Esophagus mucosa (tissue), 1 donor: ENCODE results near the gene PRKCE. TPM values are rescaled to one million over a fixed set of nuclear protein-coding genes. Genes with fewer than 3 reads are reported as not detected.
"Not testable (repeated sequence)": the region's sequence is repeated elsewhere in the genome, so short reads cannot be mapped to it uniquely, and the experiment has no call there.

Experiments
- ATAC-seq: fragments of 200-7000 bp; cut with Tn5 transposase; one replicate; pipeline ENCODE4 v1.9.1; 2020
- total RNA-seq: library from RNA; stranded (reverse); gene quantifications from one replicate; pipeline ENCODE4 v1.2.4, GENCODE V29; 2023
- donor health status: DM: yes; HTN: yes; CAD: no.

Gene PRKCE
- total RNA-seq, 1 donor from 2014 or later: 13.1 TPM

DNA sequence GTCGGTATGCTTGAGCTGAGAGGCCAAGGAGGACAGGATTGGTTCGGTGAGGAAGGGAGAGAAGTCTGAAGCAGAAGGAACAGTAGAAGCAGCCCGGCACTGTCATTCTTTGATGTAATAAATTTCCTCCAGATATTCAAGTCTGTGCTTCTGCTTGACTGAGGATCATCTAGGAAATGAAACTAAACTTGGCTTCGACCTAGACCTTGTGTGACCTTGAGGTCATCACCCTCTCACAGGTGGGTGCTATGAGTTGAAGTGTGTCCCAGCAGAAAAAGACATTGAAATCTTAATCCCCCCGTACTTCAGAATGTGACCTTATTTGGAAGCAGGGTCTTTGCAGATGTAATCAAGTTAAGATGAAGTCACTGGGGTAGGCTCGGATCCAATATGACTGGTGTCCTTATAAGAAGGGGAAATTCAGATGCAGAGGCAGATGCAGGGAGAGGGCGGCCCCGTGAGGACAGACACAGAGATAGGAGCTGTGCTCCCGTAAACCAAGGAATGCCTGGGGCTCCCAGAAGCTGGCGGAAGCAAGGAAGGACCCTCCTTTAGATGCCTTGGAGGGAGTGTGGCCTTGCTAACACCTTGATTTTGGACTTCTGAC, 49.0 kb downstream of the PRKCE start:
- ATAC-seq: no peak

DNA sequence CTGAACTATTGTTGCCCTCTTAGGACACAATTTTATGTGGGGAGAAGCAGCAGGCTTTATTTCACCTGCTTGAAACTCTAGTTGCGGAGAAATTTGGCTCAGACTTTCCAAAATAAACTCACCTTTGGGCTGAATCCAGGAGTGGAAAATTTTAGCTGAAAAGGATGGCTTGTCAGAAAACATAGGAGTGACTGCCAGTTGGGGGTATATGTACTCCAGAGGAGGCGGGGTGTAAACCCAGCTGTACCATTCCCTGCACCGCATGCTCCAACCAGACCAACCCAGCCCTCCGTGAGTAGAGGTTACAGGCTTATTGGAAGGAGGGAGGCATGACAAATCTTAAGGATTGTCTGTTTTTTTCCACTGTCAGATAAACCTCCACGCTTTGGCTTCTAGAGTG, 53.8 kb downstream of the PRKCE start:
- no peak for ATAC-seq

DNA sequence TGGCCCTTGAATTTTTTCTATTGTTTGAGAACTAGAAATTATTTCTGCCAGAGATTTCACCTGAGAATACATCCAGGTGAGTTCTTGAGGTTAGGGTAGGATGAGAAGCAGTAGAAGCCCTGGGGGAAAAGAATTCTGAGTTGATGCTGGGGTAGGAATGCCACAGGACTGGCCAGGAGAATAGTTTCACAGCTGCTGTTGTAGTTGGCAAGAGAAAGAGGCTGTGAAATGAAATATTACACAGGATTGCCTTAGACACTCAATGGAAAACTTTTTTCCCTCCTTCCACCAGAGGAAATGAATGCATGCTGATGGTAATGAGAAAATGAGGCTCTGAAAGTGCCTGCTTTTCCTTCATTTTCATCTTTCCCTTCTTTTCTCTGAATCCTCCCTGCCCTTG, 54.6 kb downstream of the PRKCE start:
- ATAC-seq: no peak

DNA sequence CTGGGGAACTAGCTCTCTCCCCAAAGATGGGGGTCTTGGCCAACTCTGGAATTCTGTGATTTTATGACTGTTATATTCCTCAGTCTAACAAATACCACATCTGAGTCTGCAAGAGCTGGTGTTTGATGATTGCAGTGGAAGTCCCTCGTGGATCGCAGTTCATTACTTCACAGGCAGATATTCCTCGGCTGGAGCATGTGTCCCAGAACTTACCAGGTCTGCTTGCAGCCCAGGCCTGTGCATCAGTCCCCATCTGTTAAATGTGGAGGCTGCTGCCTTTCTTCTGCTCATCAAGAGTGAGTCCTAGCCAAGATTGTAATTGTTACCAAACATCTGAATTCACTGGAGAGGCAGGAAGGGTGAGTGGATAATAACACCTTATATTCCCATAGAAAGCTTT, 55.5 kb downstream of the PRKCE start:
- no peak for ATAC-seq

DNA sequence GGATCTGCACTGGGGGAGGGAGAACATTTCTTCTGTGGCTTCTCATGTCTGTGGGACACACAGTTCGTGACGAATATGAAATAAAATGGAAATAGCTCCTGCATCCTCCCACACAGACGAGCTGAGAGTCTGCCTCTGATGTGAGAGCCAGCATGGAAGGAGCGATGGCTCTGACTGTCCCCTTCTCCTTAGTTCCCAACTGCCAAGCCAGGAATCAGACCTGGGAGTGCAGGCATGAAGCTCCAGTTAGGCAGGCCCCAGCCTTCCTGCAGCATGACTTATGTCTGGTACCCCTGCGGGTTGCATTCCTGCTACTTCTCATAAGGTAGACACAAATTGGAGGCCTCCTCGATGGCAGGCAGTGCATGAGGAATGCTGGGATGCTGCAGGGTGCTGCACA, 56.2 kb downstream of the PRKCE start:
- ATAC-seq: no peak

DNA sequence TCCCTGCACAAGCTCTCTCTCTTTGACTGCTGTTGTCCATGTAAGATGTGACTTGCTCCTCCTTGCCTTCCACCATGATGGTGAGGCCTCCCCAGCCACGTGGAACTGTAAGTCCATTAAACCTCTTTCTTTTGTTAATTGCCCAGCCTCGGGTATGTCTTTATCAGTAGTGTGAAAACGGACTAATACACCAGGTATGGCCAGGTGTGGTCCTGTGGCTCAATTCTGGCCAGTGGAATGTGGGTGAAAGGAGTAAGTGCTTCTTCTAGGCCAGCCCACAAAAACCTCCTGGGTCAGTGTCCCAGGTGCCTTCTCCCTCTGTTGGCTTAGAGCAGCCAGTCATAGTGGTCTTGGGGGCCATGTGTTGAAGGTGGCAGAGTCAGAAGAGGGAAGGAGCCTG, 57.0 kb downstream of the PRKCE start:
- ATAC-seq: no peak

DNA sequence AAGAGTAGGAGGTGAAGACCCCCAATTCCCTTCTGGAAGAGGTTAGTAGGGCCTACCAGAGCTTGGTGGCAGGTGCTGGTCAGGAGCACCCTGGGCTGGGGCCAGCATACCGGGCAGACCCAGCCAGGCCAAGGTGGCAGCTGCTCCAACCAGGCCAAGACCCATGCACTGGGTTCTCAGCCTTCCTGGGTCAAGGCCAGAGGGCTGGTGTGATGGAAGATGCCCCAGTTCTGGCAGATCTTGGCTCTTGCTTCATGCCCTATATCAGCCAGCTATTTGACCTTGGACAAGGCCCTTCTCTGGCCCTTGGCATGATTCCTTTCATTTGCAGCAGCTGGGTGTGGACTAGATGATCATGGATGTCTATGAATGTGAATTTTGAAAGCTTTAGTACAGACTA, 57.7 kb downstream of the PRKCE start:
- peak; percentile 9 for ATAC-seq

DNA sequence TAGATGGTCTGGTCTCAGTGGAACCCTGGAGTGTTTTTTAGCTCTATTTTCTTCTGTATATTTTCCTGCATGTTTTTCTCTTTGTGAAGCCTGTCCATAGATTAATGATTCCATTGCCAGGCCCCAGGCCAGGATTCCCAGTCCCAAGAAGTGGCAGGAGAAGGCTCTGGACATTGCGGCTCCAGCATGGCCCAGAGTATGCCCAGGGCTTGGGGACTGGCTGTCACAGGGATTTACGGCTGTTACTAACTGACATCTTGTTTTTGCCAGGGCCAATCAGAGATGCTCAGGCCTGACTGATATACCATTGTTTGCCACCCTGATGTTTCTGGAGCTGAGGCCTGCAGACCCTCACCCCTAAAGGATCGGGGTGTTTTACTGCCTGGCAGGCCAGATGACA, 59.0 kb downstream of the PRKCE start:
- no peak for ATAC-seq

DNA sequence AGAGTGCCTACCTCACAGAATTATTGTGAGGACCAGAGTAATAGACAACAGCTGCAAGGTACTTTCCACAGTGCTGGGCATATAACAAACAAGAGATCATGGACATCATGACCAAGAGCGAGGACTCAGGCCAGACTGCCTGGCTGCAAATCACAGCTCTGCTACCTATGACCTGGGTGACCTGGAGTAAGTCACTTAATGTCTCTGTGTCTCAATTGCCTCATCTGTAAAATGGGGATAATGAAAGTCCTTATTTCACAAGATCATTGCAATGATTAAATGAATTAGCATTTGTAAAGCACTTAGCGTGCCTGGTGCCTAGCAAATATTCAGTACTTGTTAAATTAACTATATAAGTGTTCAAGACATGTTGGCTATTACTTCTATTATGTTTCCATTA, 59.7 kb downstream of the PRKCE start:
- ATAC-seq: no peak

DNA sequence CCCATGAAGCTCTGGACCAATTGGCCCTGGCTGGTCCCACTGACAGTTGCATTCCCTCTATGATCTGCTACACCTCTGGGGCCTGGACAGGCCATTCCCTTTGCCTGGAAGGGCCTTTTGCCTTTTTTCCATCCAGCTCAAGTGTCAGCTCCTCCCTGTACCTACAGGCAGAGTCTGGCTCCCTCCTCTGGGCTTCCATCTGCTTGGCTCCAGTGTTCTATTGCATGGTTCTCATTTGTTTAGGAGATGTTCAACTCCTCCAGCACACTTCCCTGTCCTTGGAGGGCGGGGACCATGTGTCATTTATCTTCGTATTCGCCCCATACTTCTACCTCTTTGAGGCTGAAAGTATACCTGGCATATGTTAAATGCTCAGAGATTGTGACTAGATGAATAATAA, 61.1 kb downstream of the PRKCE start:
- peak; percentile 46 for ATAC-seq

DNA sequence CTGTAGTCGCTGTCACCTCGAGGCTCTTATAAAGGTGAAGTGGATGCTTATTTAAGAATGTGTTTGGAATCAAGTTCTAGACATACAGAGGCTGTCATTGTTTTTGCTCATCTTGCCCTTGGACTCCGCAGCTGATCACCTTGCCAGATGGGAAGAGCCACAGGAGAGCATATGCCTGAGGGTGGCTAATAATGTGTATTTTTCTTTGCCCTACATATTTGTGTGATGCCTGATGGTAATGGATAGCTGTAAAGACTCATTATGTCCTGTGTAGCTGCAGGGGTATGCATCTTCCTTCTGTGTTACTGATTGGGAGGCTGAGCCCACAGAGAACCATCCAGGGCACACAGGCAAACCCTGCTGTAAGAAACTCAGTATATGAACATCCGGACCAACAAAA, 61.7 kb downstream of the PRKCE start:
- no peak for ATAC-seq

DNA sequence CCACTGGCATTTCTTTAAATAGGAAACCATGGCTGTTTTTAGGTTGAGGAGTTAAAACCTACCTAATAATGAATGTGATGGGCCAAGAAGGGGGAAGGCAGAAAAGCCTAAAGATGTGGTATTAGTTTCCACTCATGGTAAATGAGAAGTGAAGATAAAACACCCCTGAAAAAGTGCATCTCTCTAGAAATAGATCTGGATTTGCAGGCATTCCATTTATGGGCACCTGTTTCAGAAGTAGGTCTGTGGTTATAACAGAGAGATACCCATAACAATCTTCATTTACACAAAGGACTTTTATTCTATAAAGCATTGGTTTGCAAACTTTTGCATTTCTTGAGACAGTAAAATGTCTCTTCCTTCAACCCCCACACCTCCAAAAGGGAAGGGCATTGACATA, 62.1 kb downstream of the PRKCE start:
- ATAC-seq: no peak

DNA sequence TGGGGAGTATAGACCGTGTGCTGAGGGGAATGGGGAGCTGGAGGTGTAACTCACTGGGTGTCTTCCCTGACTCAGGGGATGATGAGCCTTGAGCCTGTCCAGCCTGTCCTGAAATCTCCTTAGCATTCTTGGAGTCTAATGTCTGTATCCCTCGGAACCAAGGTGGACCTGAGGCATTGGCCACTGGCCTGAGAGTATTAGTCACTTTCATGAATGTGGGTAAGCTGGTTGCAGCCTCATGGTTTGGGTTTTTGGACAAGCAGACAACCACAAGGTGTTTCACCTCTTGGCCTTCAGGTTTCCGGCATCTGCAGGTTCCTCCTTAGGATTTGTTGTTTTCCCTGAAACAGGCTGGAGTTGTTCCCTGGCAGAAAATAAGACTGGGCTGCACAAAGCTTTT, 63.2 kb downstream of the PRKCE start:
- ATAC-seq: peak; percentile 64

DNA sequence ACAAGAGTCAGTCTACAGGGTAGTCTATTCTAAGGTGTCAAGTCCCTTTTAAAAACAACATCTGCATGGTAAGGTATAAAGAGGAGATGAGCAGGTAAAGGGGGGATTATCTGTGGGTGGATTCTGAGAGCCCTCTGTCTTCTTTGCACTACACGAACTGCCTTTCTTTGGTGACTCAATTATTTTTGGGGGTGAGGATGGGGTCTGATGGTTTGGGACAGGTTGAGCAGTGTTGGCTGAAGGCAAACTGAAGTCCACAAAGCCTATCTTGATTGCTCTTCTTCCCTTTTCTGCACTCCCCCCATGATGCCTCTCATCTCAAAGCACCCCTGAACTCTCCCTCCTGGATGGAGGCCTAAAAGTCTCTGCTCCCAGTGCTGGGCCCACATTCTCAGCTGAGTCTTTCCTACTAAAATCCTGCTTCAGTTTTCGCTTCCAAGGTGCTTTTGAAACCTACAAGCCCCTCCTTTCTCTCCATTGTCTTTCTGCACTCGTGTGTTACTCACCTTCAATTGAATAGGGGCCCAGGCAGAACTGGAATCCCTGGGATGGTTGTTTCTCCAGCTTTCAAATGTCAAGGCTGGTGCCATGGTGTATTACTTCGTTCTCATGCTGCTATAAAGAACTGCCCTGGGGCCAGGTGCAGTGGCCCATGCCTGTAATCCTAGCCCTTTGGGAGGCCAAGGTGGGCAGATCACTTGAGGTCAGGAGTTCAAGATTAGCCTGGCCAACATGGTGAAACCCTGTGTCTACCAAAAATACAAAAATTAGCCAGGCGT, 64.3 kb downstream of the PRKCE start:
- peak; percentile 36 for ATAC-seq

DNA sequence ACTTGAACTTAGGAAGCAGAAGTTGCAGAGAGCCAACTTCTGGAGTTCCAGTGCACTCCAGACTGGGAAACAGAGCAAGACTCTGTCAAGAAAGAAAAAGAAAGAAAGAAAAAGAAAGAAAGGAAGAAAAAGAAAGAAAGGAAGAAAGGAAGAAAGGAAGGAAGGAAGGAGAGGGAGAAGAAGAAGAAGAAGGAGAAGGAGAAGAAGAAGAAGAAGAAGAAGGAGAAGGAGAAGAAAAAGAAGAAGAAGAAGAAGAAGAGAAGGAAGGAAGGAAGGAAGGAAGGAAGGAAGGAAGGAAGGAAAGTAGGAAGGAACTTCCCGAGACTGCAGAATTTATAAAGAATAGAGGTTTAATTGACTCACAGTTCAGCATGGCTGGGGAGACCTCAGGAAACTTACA, 65.0 kb downstream of the PRKCE start:
- ATAC-seq: not testable (repeated sequence)

DNA sequence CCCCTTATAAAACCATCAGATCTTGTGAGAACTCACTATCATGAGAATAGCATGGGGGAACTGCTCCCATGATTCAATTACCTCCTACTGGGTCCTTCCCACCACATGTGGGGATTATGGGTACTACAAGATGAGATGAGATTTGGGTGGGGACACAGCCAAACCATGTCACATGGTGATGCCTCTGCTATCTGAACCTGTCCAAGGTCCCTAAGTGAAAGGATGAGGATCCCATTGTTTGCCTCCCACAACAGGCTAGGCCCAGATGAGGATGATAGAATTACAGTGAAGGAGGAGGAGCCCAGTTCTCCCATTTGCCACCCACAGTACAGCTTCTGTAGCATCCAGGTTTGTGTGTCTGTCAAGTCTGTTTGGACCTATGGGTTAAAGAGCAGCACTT, 65.4 kb downstream of the PRKCE start:
- ATAC-seq: no peak

DNA sequence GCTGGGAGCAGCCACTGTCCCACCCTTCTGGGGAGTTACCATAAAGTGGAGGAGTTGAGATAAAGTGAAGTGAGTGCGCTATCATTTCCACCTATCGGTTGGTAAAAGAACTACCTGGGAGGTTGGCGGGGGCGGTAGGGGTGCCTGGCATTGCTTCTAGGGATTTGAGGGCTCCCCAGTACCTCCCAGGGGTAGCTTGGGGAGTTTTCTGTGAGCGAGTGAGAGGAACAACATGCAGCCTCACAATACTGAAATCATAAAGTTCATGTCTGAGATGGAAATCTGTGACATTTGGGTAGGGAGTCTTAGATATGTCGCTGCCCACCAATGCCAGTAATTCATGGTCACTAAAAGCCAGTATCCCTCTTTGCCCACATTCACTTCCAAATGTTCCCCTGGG, 68.7 kb downstream of the PRKCE start:
- no peak for ATAC-seq

DNA sequence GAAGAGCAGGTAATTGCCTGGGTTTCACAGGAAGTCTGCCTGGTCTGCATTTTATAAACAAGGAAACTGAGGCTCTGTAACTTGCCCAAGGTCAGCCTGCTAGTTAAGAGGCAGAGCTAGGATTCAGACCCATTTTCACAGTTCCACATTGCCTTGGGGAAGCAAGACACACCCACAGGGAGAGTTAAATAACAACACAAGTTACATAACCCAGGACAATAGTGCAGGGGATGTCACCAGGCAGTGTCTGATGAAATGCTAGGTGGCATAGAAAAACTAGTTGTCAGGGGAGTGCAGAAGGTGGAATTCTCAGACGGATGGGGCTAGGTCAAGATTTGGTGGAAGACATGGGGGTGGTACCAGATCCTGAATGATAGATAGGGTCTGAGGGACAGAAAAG, 69.7 kb downstream of the PRKCE start:
- ATAC-seq: peak; percentile 36

DNA sequence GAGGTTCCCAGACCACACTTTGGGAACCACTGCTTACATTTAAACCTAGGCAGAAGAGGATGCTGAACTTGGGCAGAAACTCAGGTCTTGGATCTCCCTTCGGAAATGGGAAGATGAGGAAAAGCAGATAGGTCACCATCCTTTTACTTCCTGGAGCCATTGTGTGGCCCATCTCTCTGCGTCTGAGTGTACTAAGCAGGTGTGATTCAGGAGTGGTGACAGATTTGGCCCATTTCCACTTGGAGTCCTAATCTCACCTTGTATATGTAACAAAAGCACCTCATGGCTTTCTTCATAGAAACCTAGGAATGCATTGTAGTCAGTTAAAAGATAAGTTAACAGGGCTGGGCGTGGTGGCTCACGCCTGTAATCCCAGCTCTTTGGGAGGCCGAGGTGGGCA, 71.0 kb downstream of the PRKCE start:
- peak; percentile 69 for ATAC-seq

DNA sequence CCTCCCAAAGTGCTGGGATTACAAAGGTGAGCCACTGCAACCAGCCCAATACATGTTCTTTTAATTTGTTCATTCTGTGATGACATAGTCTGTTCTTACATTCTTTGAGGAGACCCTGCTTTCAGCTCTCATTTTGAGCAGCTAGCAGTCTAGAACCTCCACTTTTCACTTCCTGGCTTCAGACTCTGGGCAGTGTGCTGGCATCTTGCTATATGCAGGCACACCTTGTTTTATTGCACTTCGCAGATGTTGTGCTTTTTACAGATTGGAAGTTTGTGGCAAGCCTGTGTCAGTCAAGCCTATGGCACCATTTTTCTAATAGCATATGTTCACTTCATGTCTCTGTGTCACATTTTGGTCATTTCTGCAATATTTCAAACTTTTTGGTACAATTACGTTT, 72.4 kb downstream of the PRKCE start:
- ATAC-seq: no peak

DNA sequence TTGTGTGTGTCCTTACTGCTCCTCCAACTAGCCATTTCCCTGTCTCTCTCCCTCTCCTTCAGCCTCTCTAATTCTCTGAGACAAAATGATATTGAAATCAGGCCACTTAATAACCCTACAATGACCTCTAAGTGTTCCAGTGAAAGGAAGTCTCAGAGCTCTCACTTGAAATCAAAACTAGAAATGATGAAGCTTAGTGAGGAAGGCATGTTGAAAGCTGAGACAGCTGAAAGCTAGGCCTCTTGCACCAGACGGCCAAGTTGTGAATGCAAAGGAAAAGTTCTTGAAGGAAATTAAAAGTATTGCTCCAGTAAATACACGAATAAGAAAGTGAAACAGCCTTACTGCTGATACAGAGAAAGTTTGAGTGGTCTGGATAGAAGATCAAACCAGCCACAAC, 72.9 kb downstream of the PRKCE start:
- no peak for ATAC-seq

DNA sequence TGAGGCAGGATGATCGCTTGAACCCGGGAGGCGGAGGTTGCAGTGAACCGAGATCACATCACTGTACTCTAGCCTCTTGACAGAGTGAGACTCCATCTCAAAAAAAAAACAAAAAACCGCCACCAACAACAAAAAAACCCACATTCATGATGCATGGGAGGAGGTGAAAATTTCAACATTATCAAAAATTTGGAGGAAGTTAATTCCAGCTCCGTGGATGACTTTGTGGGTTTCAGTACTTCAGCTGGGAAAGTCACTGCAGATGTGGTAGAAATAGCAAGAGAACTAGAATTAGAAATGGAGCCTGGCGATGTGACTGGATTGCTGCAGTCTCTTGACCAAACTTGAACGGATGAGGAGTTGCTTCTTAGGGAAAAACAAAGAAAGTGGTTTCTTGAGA, 74.3 kb downstream of the PRKCE start:
- ATAC-seq: no peak

DNA sequence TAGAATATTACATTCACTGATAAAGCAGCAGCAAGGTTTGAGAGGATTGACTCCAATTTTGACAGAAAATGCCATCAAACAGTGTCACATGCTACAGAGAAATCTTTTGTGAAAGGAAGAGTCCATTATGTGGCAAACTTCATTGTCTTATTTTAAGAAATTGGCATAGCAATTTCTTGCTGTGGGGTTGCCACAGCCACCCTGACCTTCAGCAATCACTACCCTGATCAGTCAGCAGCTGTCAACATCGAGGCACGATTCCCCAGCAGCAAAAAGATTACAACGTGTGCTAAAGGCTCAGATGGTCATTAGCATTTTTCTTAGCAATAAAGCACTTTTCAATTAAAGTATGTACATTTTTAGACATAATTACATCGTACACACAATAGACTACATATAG, 74.7 kb downstream of the PRKCE start:
- no peak for ATAC-seq

DNA sequence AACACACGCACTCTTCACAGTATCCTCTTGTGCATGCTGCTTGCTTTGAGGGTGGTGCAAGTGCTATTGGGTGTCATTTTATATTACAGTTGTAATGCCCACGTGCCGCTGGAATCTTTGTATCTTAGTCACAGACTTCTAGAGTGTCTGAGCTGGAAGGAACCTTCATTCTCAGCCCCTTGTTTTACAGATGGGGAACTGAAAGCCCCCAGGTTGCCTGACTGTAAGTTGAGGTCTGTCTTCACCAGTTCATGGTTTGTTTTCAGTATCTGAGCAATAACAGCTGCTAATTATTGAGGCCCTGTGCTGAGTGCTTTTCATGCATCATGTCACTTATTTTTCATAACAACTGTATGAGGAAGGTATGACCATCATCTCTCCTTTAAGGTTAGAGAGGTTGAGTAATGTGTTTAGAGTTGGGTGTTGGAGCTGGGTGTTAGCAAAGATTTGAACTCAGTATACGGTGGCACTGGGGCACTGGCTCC, 77.0 kb downstream of the PRKCE start:
- peak; percentile 59 for ATAC-seq
